H1 (cell line): Measurements from ENCODE around the gene HAO2. TPM values are rescaled to one million over a fixed set of nuclear protein-coding genes. Genes with fewer than 3 reads are reported as not detected.

Experiments
- GTF2F1 ChIP-seq: IDR thresholded peaks from 2 replicates; pipeline ENCODE4 v1.6.1; 2012; ENCODE audit warnings: low read depth, low read length, improper control_type of control experiment, borderline replicate concordance
- JUND ChIP-seq: IDR thresholded peaks from 2 replicates; pipeline ENCODE4 v1.6.1; 2011; ENCODE audit warnings: mild to moderate bottlenecking, improper control_type of control experiment, low read length
- KDM1A ChIP-seq: fragments of 200-600, 300-600 bp; sonication (generic); IDR thresholded peaks from 2 replicates; pipeline ENCODE4 v1.7.1; 2016; ENCODE audit warnings: mild to moderate bottlenecking, low read length, borderline replicate concordance
- TCF12 ChIP-seq: IDR thresholded peaks from 2 replicates; pipeline ENCODE4 v1.6.1; 2011; ENCODE audit warnings: low read depth, mild to moderate bottlenecking, low read length
- polyA plus RNA-seq, 7 experiments: library from polyadenylated mRNA; depleted of rRNA in 3 of 7; stranded (reverse) in 5 of 7; unstranded in 2 of 7; fragments of >200 nt in 5 of 7; fragments of 200-250 nt in 2 of 7; gene quantifications; 1 replicate in 5 of 7; 2 replicates in 1 of 7; 4 replicates in 1 of 7; pipeline versions ENCODE4 v1.2.1 to v1.2.3, GENCODE V29; 2011 to 2013; ENCODE audit warnings: missing spikeins in 2 of 7, mixed read lengths in 2 of 7
- total RNA-seq: library from RNA; stranded (reverse); fragmentation: NEBNext Ultra II Directional; extraction: Animal tissue kit (Norgen Biotek cat#: 25700); gene quantifications from 2 replicates; pipeline ENCODE4 v1.2.1, GENCODE V29; 2021
- TF ChIP-seq, protein P1 (sequence below): IDR thresholded peaks from 2 replicates; pipeline ENCODE4 v1.6.1; 2011; ENCODE audit warnings: low read length, improper control_type of control experiment
- TF ChIP-seq, protein P2 (sequence below): IDR thresholded peaks from 2 replicates; pipeline ENCODE4 v1.6.1; 2012; ENCODE audit warnings: inconsistent platforms

The HAO2 gene
- total and polyA plus RNA-seq, 2 of the 8 experiments (the other 6 are each of a cell fraction or from before 2014, with no cell fraction given), result not detected

DNA sequence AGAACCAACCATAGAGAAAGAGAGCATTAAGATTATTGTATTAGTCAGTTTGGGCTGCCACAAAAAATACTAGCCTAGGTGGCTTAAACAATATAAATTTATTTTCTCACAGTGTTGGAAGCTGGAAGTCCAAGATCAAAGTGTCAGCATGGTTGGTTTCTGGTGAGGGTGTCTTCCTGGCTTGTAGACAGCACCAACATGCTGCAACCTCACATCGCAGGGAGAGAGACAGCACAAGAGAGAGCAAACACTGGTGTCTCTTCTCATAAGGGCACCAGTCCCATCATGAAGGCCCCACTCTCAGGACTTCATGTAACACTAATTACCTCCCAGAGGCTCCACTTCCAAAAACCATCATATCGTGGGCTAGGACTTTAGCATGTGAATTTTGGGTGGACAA, 30.6 kb upstream of the HAO2 start (continued):
- TF ChIP-seq, protein P1, sequence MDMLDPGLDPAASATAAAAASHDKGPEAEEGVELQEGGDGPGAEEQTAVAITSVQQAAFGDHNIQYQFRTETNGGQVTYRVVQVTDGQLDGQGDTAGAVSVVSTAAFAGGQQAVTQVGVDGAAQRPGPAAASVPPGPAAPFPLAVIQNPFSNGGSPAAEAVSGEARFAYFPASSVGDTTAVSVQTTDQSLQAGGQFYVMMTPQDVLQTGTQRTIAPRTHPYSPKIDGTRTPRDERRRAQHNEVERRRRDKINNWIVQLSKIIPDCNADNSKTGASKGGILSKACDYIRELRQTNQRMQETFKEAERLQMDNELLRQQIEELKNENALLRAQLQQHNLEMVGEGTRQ, result no peak
- TF ChIP-seq JUND (no peak), GTF2F1 (no peak), TCF12 (no peak), KDM1A (no peak)
- TF ChIP-seq, protein P2, sequence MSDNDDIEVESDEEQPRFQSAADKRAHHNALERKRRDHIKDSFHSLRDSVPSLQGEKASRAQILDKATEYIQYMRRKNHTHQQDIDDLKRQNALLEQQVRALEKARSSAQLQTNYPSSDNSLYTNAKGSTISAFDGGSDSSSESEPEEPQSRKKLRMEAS, result no peak
- TF ChIP-seq, all 59 proteins: peak for 0
